ENCODE measurements around the gene CORO2B. TPM values are rescaled to one million over a fixed set of nuclear protein-coding genes. Genes with fewer than 3 reads are reported as not detected.

CORO2B gene
- total RNA-seq, 3 donors from 2014 or later: 1.3 to 4.7 (median 1.9) TPM

DNA sequence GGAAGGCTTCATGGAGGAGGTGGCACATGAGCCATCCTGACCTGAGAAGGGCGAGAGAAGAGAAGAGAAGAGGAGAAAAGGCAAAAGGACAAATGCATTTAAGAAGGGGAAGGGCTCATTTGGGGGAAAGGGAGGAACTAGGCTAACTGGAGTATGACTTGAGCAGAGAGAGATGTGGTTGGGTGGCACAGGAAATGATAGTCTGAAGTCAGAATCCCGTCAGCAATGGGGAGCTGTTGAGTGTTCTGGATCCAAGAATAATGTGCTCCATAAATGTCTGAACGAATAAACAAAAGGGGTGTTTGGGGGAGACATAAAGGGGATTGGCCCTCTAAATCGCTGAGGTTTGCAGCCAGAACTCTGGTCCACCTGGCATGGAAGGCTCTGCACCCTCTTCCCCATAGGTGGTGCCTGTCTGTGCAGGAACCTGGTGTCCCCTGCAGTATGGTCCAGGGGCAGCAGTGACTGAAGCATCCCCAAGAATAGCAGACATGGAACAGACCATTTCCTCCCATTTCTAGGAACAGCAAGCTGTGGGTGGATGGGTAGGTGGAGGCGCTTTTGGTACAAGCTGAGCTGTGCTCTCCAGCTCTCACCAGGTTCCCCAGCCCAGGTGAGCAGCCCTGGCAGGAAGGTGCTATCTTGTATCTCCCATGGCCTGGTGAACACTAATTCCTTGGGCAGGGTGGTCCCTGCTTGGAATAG is 15.2 kb downstream of the CORO2B start:
- no peak overlapping the region for H3K4me3 ChIP-seq
- intact Hi-C loops (cut with DNase I, micrococcal nuclease): no loop called here
- TF ChIP-seq, protein P1, sequence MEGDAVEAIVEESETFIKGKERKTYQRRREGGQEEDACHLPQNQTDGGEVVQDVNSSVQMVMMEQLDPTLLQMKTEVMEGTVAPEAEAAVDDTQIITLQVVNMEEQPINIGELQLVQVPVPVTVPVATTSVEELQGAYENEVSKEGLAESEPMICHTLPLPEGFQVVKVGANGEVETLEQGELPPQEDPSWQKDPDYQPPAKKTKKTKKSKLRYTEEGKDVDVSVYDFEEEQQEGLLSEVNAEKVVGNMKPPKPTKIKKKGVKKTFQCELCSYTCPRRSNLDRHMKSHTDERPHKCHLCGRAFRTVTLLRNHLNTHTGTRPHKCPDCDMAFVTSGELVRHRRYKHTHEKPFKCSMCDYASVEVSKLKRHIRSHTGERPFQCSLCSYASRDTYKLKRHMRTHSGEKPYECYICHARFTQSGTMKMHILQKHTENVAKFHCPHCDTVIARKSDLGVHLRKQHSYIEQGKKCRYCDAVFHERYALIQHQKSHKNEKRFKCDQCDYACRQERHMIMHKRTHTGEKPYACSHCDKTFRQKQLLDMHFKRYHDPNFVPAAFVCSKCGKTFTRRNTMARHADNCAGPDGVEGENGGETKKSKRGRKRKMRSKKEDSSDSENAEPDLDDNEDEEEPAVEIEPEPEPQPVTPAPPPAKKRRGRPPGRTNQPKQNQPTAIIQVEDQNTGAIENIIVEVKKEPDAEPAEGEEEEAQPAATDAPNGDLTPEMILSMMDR (IDR thresholded peaks at IDR 0.05): no peak
- H3K36me3 ChIP-seq (ENCODE audit: low read depth): no peaks in the 10 kb centered on the region
- no peak for ATAC-seq
- no peaks in the 10 kb centered on the region for H3K4me1 ChIP-seq (ENCODE audit: low read depth)
- no peaks in the 10 kb centered on the region for H3K9me3 ChIP-seq
- DNase-seq: no peak

GRCh38 chr15:68594533-68595259 is 15.9 kb downstream of the CORO2B start:
- no peaks in the 10 kb centered on the region for H3K4me1 ChIP-seq (ENCODE audit: low read depth)
- no peak for ATAC-seq
- TF ChIP-seq, protein P1 (IDR thresholded peaks at IDR 0.05): no peak
- intact Hi-C loops (cut with DNase I, micrococcal nuclease): no loop called here
- no peak for DNase-seq
- H3K36me3 ChIP-seq (ENCODE audit: low read depth): no peaks in the 10 kb centered on the region
- no peaks in the 10 kb centered on the region for H3K9me3 ChIP-seq
- H3K4me3 ChIP-seq: no peak overlapping the region

- no peak for ATAC-seq
- Histone ChIP-seq H3K4me1 (ENCODE audit: low read depth) (no peaks in the 10 kb centered on the region), H3K9me3 (no peaks in the 10 kb centered on the region), H3K36me3 (ENCODE audit: low read depth) (no peaks in the 10 kb centered on the region), H3K4me3 (no peak overlapping the region)
- no peak for DNase-seq
- TF ChIP-seq, protein P1 (IDR thresholded peaks at IDR 0.05): no peak
- intact Hi-C loops (cut with DNase I, micrococcal nuclease): no loop called here
These were observed 16.4 kb downstream of the CORO2B start for GRCh38 chr15:68595260-68595564.

GRCh38 chr15:68595761-68596160 is 17.0 kb downstream of the CORO2B start:
- Histone ChIP-seq H3K4me3 (no peak overlapping the region), H3K4me1 (ENCODE audit: low read depth) (no peaks in the 10 kb centered on the region), H3K36me3 (ENCODE audit: low read depth) (no peaks in the 10 kb centered on the region), H3K9me3 (no peaks in the 10 kb centered on the region)
- TF ChIP-seq, protein P1 (IDR thresholded peaks at IDR 0.05): no peak
- ATAC-seq (no peak), DNase-seq (no peak)
- intact Hi-C loops (cut with DNase I, micrococcal nuclease): no loop called here

- TF ChIP-seq, protein P1 (IDR thresholded peaks at IDR 0.05): no peak
- Histone ChIP-seq H3K9me3 (no peaks in the 10 kb centered on the region), H3K4me3 (no peak overlapping the region), H3K36me3 (ENCODE audit: low read depth) (no peaks in the 10 kb centered on the region), H3K4me1 (ENCODE audit: low read depth) (no peaks in the 10 kb centered on the region)
- ATAC-seq (no peak), DNase-seq (no peak)
- intact Hi-C loops (cut with DNase I, micrococcal nuclease): no loop called here
These were observed 17.9 kb downstream of the CORO2B start for GRCh38 chr15:68596691-68597090.

Measured in mucosa of descending colon (tissue), 3 donors.